ENCODE results near the gene VIPR1. TPM values are rescaled to one million over a fixed set of nuclear protein-coding genes. Genes with fewer than 3 reads are reported as not detected.

The VIPR1 gene
- total RNA-seq, 4 donors from 2014 or later = 121 to 565 (median 254) TPM

GRCh38 chr3:42473083-42473932 lies 29.1 kb upstream of the VIPR1 start:
- H3K27me3 ChIP-seq = peaks cover 6% of the 10 kb centered on the region
- peak; percentile 30 for DNase-seq
- 25 to 47% methylated on average over 2 to 10 of the region's 10 CpGs for WGBS, 2 donors (ENCODE audit: low coverage in 1 of 2)
- no peak for TF ChIP-seq EP300 (IDR thresholded peaks at IDR 0.05; ENCODE audit: low read depth)
- no peak for TF ChIP-seq CTCF (IDR thresholded peaks at IDR 0.05)
- TF ChIP-seq POLR2A (IDR thresholded peaks at IDR 0.05) = peak; percentile 20
- peak in 2 of 3 donors; percentile 7 to 18 for TF ChIP-seq POLR2AphosphoS5 (IDR thresholded peaks at IDR 0.05)
- no peaks in the 10 kb centered on the region for H3K36me3 ChIP-seq
- in situ Hi-C loops (cut with MboI; ENCODE audit: low pct_ligation_motif_present in 1 of 4, low pct_unique_long_range_greater_than_20kb in 1 of 4, low sequenced_read_pairs in 3 of 4) (no loop called here), intact Hi-C loops (cut with DNase I; ENCODE audit: low total_unique reads) (no loop called here)
- peak overlapping the region; percentile 17 to 42 (median 22) for H3K27ac ChIP-seq
- H3K9me3 ChIP-seq = no peaks in the 10 kb centered on the region
- peaks cover 0 to 22% (median 4%) of the 10 kb centered on the region in 4 donors for H3K4me1 ChIP-seq
- no peak overlapping the region for H3K4me3 ChIP-seq

- in situ Hi-C loops (cut with MboI; ENCODE audit: low pct_ligation_motif_present in 1 of 4, low pct_unique_long_range_greater_than_20kb in 1 of 4, low sequenced_read_pairs in 3 of 4) (no loop called here), intact Hi-C loops (cut with DNase I; ENCODE audit: low total_unique reads) (no loop called here)
- Histone ChIP-seq H3K27me3 (peaks cover 7% of the 10 kb centered on the region), H3K4me1 (peaks cover 0 to 22% (median 4%) of the 10 kb centered on the region in 4 donors), H3K27ac (peak overlapping the region; percentile 22 to 52 (median 49)), H3K4me3 (no peak overlapping the region), H3K36me3 (no peaks in the 10 kb centered on the region), H3K9me3 (no peaks in the 10 kb centered on the region)
- no peak for TF ChIP-seq EP300 (IDR thresholded peaks at IDR 0.05; ENCODE audit: low read depth)
- peak; percentile 9 for TF ChIP-seq POLR2A (IDR thresholded peaks at IDR 0.05)
- peak in 1 of 3 donors; percentile 31 for TF ChIP-seq POLR2AphosphoS5 (IDR thresholded peaks at IDR 0.05)
- no peak for TF ChIP-seq CTCF (IDR thresholded peaks at IDR 0.05)
- peak; percentile 62 for DNase-seq
- 58 to 86% methylated on average over 1 to 6 of the region's 8 CpGs for WGBS, 2 donors (ENCODE audit: low coverage in 1 of 2)
These were observed 26.0 kb upstream of the VIPR1 start for GRCh38 chr3:42476225-42477125.

- TF ChIP-seq EP300 (IDR thresholded peaks at IDR 0.05; ENCODE audit: low read depth) (no peak), POLR2A (IDR thresholded peaks at IDR 0.05) (no peak), POLR2AphosphoS5 (IDR thresholded peaks at IDR 0.05) (no peak), CTCF (IDR thresholded peaks at IDR 0.05) (no peak)
- Histone ChIP-seq H3K9me3 (no peaks in the 10 kb centered on the region), H3K27ac (no peak overlapping the region), H3K27me3 (peaks cover 3% of the 10 kb centered on the region), H3K36me3 (no peaks in the 10 kb centered on the region), H3K4me1 (peaks cover 0 to 22% (median 4%) of the 10 kb centered on the region in 4 donors), H3K4me3 (no peak overlapping the region)
- 83 to 86% methylated on average over 1 to 2 of the region's 2 CpGs for WGBS, 2 donors (ENCODE audit: low coverage in 1 of 2)
- intact Hi-C loops (cut with DNase I; ENCODE audit: low total_unique reads) (no loop called here), in situ Hi-C loops (cut with MboI; ENCODE audit: low pct_ligation_motif_present in 1 of 4, low pct_unique_long_range_greater_than_20kb in 1 of 4, low sequenced_read_pairs in 3 of 4) (no loop called here)
- no peak for DNase-seq
These were observed 24.7 kb upstream of the VIPR1 start for GRCh38 chr3:42477696-42478095.

- Histone ChIP-seq H3K4me3 (no peak overlapping the region), H3K9me3 (no peaks in the 10 kb centered on the region), H3K27me3 (peaks cover 6% of the 10 kb centered on the region), H3K27ac (no peak overlapping the region), H3K4me1 (peaks cover 0 to 13% (median under 1%) of the 10 kb centered on the region in 4 donors), H3K36me3 (no peaks in the 10 kb centered on the region)
- 54% methylated on average over 2 of the region's 2 CpGs; no CpG with 5 or more reads in 1 of the 2 donors for WGBS, 2 donors (ENCODE audit: low coverage in 1 of 2)
- in situ Hi-C loops (cut with MboI; ENCODE audit: low pct_ligation_motif_present in 1 of 4, low pct_unique_long_range_greater_than_20kb in 1 of 4, low sequenced_read_pairs in 3 of 4) (no loop called here), intact Hi-C loops (cut with DNase I; ENCODE audit: low total_unique reads) (no loop called here)
- DNase-seq = no peak
- TF ChIP-seq POLR2A (IDR thresholded peaks at IDR 0.05) (no peak), CTCF (IDR thresholded peaks at IDR 0.05) (no peak), EP300 (IDR thresholded peaks at IDR 0.05; ENCODE audit: low read depth) (no peak), POLR2AphosphoS5 (IDR thresholded peaks at IDR 0.05) (no peak)
These were observed 23.6 kb upstream of the VIPR1 start for GRCh38 chr3:42478830-42479229.
